RWPE2 (cell line): Measurements from ENCODE around the gene FOXE3.

Experiments
- ATAC-seq: fragments of 200-7000 bp; cut with Tn5 transposase; 3 replicates; pipeline ENCODE4 v1.9.1; 2021; ENCODE audit warnings: low read depth
- DNase-seq: peaks from one replicate; pipeline ENCODE4 v3.0.0-alpha.2; 2020; ENCODE audit warnings: low spot score
- H3K27ac ChIP-seq: fragments of 450-650 bp; 2 replicates; pipeline ENCODE4 v1.5.1; 2017; ENCODE audit warnings: mild to moderate bottlenecking; ENCODE audit not compliant: poor library complexity, severe bottlenecking
- H3K27me3 ChIP-seq: fragments of 250-450 bp; sonication (Bioruptor Pico); 2 replicates; pipeline ENCODE4 v1.5.1; 2021; ENCODE audit warnings: mild to moderate bottlenecking, moderate library complexity; ENCODE audit not compliant: insufficient read depth, poor library complexity, severe bottlenecking
- H3K36me3 ChIP-seq: fragments of 250-450 bp; sonication (Bioruptor Pico); 2 replicates; pipeline ENCODE4 v1.5.1; 2020; ENCODE audit warnings: low read depth, mild to moderate bottlenecking, moderate library complexity
- H3K4me1 ChIP-seq: fragments of 250-450 bp; sonication (Bioruptor Pico); 2 replicates; pipeline ENCODE4 v1.5.1; 2021; ENCODE audit warnings: mild to moderate bottlenecking, moderate library complexity; ENCODE audit not compliant: insufficient read depth, poor library complexity, severe bottlenecking
- H3K4me3 ChIP-seq: fragments of 250-450 bp; sonication (Bioruptor Pico); 2 replicates; pipeline ENCODE4 v1.5.1; 2021; ENCODE audit warnings: mild to moderate bottlenecking, moderate library complexity; ENCODE audit not compliant: severe bottlenecking
- H3K9me3 ChIP-seq: fragments of 250-450 bp; sonication (Bioruptor Pico); 2 replicates; pipeline ENCODE4 v1.5.1; 2021; ENCODE audit warnings: mild to moderate bottlenecking, moderate library complexity; ENCODE audit not compliant: severe bottlenecking
- TF ChIP-seq, protein P1 (sequence below): fragments of 450-650 bp; IDR thresholded peaks from one replicate; pipeline ENCODE4 v1.5.1; 2017; ENCODE audit warnings: mild to moderate bottlenecking, moderate library complexity; ENCODE audit not compliant: poor library complexity, severe bottlenecking

The FOXE3 gene

DNA sequence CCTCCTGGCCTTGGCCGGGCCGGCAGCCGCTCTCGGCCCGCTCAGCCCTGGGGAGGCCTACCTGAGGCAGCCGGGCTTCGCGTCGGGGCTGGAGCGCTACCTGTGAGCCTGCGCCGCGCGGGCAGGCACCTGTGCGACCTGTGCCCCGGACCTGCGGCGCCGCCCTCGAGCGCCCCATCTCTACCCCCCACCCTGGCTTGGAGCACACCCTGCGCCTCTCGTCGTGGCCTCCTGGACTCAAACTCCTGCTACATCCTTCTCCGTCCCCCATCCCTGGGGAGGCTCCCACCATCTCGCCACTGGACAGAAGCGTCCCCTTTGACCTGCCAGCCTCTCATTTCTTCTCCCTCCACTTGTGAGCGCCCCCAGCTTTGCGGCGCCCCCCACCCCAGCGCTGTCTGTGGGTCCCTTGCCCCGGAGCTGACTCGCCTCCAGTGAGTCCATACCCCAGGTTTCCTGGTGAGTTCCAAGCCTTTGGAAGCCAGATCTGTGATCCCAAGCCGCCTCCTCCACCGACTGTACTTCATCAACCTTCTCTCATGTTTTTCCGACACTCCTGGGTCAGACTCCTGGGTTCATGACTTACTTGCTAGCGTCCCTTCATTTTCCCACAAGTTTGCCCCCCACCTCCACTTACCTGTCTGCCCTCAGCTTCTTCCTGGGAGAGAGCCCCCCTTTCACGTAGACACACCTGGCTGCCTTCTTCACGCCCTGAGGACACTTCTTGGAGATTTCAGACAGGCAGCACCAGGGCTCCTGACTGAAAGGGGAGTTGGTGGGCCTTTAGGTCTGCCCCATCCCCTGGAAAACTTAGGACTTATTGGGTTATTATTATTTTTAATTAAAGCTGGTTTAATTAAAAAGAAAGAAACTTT lies 1.3 kb downstream of the FOXE3 start:
- DNase-seq (no peak), ATAC-seq (no peak)
- H3K4me3 ChIP-seq, result no peak overlapping the region
- no peaks in the 10 kb centered on the region for H3K4me1 ChIP-seq
- no peaks in the 10 kb centered on the region for H3K36me3 ChIP-seq
- TF ChIP-seq, protein P1, sequence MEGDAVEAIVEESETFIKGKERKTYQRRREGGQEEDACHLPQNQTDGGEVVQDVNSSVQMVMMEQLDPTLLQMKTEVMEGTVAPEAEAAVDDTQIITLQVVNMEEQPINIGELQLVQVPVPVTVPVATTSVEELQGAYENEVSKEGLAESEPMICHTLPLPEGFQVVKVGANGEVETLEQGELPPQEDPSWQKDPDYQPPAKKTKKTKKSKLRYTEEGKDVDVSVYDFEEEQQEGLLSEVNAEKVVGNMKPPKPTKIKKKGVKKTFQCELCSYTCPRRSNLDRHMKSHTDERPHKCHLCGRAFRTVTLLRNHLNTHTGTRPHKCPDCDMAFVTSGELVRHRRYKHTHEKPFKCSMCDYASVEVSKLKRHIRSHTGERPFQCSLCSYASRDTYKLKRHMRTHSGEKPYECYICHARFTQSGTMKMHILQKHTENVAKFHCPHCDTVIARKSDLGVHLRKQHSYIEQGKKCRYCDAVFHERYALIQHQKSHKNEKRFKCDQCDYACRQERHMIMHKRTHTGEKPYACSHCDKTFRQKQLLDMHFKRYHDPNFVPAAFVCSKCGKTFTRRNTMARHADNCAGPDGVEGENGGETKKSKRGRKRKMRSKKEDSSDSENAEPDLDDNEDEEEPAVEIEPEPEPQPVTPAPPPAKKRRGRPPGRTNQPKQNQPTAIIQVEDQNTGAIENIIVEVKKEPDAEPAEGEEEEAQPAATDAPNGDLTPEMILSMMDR, result no peak
- peaks cover 16% of the 10 kb centered on the region for H3K27me3 ChIP-seq
- no peak overlapping the region for H3K27ac ChIP-seq
- no peaks in the 10 kb centered on the region for H3K9me3 ChIP-seq

DNA sequence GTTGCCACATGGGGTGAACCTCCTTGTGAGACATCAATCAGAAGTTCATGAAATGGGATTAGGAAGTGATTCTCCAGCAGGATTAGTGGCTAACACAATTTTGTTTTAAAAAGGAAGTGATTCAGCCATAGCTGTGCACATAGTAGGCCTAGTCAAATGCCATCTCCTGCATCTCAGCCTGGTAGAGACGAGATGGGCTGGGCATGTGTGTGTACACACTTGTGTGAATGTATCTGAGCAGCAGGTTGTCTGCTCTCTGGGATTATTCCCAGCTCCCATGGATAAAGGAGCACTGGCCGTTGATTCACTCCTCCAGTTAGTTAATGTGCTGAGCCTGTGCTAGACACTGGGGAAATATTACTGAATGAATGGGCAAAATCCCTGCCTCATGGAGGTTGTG lies 2.0 kb downstream of the FOXE3 start:
- H3K27me3 ChIP-seq, result peaks cover 16% of the 10 kb centered on the region
- DNase-seq (no peak), ATAC-seq (no peak)
- TF ChIP-seq, protein P1, result no peak
- no peak overlapping the region for H3K27ac ChIP-seq
- no peaks in the 10 kb centered on the region for H3K9me3 ChIP-seq
- H3K36me3 ChIP-seq, result no peaks in the 10 kb centered on the region
- no peaks in the 10 kb centered on the region for H3K4me1 ChIP-seq
- no peak overlapping the region for H3K4me3 ChIP-seq

DNA sequence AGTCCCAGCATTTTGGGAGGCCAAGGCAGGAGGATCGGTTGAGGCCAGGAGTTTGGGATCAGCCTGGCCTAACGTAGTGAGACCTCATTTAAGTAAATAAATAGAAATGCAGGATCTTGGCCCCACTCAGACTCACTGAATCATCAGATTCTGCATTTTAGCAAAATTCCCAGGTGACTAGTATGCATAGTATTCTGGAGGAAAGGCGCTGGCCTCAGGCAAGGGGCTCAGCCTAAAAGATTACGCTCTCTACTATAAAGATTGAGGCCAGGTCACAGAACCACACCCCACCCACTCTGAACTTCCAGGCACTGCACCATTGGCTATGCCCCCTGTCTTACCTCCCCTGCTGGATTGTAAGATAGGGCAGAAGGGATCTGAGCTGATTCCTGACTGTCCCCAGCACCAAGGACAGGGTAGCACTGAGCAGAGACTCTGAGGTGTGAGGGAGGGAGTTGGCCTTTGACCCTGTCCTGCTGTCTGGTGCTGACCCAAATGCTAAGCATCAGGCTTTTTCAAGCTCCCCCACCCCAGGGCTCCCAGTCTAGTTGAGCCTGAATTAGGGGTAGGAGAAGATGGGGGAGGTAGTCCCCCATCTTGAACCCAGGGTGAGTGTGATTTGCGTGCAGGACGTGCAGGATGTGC lies 2.7 kb downstream of the FOXE3 start:
- Histone ChIP-seq H3K9me3 (no peaks in the 10 kb centered on the region), H3K27me3 (peaks cover 16% of the 10 kb centered on the region), H3K27ac (no peak overlapping the region), H3K36me3 (no peaks in the 10 kb centered on the region), H3K4me1 (no peaks in the 10 kb centered on the region), H3K4me3 (no peak overlapping the region)
- no peak for ATAC-seq
- no peak for DNase-seq
- TF ChIP-seq, protein P1, result no peak

DNA sequence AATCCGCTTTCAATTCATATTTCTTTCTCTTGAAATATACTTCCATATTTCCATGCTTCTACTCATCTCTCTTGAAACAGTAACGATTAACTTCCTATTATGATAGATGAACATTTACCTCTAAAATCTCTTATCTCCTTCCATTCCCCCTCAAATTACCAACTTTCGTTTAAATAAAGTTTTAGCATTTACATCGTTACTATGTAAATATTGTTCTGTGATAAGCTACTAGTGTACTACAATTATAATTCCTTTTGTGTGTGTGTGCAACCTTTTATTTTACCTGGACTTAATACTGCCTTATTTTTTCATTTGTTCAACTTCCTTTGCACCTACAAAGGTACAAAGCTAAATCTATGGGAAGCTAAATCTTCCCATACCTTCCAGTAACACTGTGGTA lies 4.5 kb downstream of the FOXE3 start:
- ATAC-seq, result no peak
- H3K27ac ChIP-seq, result no peak overlapping the region
- H3K4me1 ChIP-seq, result no peaks in the 10 kb centered on the region
- H3K36me3 ChIP-seq, result no peaks in the 10 kb centered on the region
- H3K9me3 ChIP-seq, result no peaks in the 10 kb centered on the region
- DNase-seq, result no peak
- H3K4me3 ChIP-seq, result no peak overlapping the region
- TF ChIP-seq, protein P1, result no peak
- peaks cover 16% of the 10 kb centered on the region for H3K27me3 ChIP-seq

DNA sequence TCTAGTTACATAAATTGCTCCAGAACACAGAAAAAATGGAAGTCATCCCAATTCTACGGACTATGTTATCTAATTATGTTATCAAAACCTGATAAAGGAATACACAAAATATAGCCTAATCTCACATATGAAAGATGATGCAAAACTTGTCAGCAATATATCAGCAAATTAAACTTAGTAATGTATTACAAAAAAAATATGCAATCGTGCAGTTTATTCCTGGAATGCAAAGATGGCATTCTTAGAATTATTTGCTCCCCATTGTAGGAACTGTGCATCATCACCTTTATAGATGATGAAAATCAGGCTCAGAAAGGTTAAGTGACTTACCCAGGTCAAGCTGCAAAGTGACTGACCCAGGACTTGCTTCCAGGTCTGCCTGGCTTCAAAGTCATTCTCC lies 7.8 kb downstream of the FOXE3 start:
- no peaks in the 10 kb centered on the region for H3K36me3 ChIP-seq
- no peaks in the 10 kb centered on the region for H3K4me1 ChIP-seq
- H3K9me3 ChIP-seq, result no peaks in the 10 kb centered on the region
- ATAC-seq, result no peak
- TF ChIP-seq, protein P1, result no peak
- no peak for DNase-seq
- H3K27ac ChIP-seq, result no peak overlapping the region
- H3K27me3 ChIP-seq, result no peaks in the 10 kb centered on the region
- H3K4me3 ChIP-seq, result no peak overlapping the region
